MCF 10A (cell line): ENCODE measurements around the gene COQ8A. TPM values are rescaled to one million over a fixed set of nuclear protein-coding genes. Genes with fewer than 3 reads are reported as not detected.

Source experiments
- BruUV-seq: library from RNA; stranded (reverse); fragments of 400-500 nt; replicated peaks from 2 replicates; lab custom pipeline; 2021; lab: Mats Ljungman, UMichigan
- CTCF ChIA-PET: fragments of 300-600 bp; sonication (Branson Sonifier 250); formaldehyde crosslinking; extraction: SDS; loops from one replicate; lab custom pipeline; 2021; ENCODE audit warnings: antibody characterized with exemption, inconsistent platforms; lab: Yijun Ruan, JAX
- POLR2A ChIA-PET: fragments of 300-600, 350-650 bp; sonication (Branson Sonifier 250); formaldehyde crosslinking; extraction: SDS; loops from one replicate; lab custom pipeline; 2020; ENCODE audit warnings: antibody characterized with exemption, inconsistent platforms; lab: Yijun Ruan, JAX
- DNase-seq: peaks from one replicate; pipeline ENCODE4 v3.0.0-alpha.2; 2018; ENCODE audit not compliant: unreplicated experiment
- H3K27ac Mint-ChIP-seq: one replicate; pipeline ENCODE4 v1.8.0; 2022; ENCODE audit warnings: mild to moderate bottlenecking, low read depth, mixed read lengths; ENCODE audit not compliant: unreplicated experiment
- H3K27me3 Mint-ChIP-seq: one replicate; pipeline ENCODE4 v1.8.0; 2022; ENCODE audit warnings: mixed read lengths; ENCODE audit not compliant: insufficient read depth, unreplicated experiment
- H3K36me3 Mint-ChIP-seq: one replicate; pipeline ENCODE4 v1.8.0; 2022; ENCODE audit warnings: mild to moderate bottlenecking, moderate library complexity, mixed read lengths; ENCODE audit not compliant: insufficient read depth, unreplicated experiment
- H3K4me1 Mint-ChIP-seq: one replicate; pipeline ENCODE4 v1.8.0; 2022; ENCODE audit warnings: mixed read lengths; ENCODE audit not compliant: insufficient read depth, unreplicated experiment
- H3K4me3 Mint-ChIP-seq: one replicate; pipeline ENCODE4 v1.8.0; 2022; ENCODE audit warnings: mild to moderate bottlenecking, moderate library complexity, mixed read lengths; ENCODE audit not compliant: unreplicated experiment
- H3K9me3 Mint-ChIP-seq: one replicate; pipeline ENCODE4 v1.8.0; 2022; ENCODE audit warnings: mixed read lengths; ENCODE audit not compliant: unreplicated experiment
- intact Hi-C: fragments of 100-400 bp; cut with micrococcal nuclease; formaldehyde crosslinking; loops from 2 replicates; pipeline ENCODE4 v1.14.1; 2022
- total RNA-seq: library from RNA; stranded (reverse); gene quantifications from 2 replicates; pipeline ENCODE4 v1.2.3, GENCODE V29; 2022
- TF ChIP-seq, protein P1 (sequence below): fragments of 200-600 bp; IDR thresholded peaks from one replicate; pipeline ENCODE4 v1.8.0; 2022; ENCODE audit warnings: antibody characterized with exemption, mild to moderate bottlenecking; ENCODE audit not compliant: unreplicated experiment

COQ8A gene
- total RNA-seq, 1 experiment from 2014 or later, result 26.4 TPM

DNA sequence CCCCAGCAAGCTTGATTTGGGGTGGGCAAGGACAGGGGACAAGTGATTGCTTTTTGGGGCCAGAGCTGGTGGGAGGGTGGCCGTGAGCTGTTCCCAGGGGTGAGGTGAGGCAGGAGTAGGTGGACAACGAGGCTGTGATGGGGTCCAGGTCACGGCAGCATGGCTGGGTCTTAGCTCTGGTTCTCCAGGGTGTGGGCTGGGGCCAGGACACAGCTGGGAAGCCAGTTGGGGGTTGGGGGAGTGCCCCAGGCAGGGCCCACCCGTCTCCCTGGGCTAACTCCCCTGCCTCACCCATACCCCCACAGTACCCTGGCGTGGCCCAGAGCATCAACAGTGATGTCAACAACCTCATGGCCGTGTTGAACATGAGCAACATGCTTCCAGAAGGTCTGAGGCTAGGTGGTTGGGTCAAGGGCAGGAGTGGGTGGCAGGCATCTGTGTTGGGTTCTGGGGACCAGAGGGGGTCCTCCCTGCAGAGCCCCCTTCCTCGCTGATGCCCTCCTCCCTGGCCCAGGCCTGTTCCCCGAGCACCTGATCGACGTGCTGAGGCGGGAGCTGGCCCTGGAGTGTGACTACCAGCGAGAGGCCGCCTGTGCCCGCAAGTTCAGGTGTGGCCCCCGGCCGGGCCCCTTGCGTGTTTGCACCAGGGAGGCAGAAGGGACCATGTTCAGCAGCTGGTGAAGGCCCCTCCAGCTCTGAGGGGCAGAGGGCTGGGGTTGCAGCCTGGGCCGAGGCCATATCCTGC lies 43.3 kb downstream of the COQ8A start:
- no TSS peak for BruUV-seq
- Mint-ChIP-seq H3K27ac (no peak overlapping the region), H3K4me3 (no peak overlapping the region), H3K4me1 (no peaks in the 10 kb centered on the region), H3K36me3 (peaks cover 85% of the 10 kb centered on the region), H3K9me3 (no peaks in the 10 kb centered on the region), H3K27me3 (no peaks in the 10 kb centered on the region)
- intact Hi-C loops, result no loop called here
- CTCF ChIA-PET, result interaction anchor here (1.4 kb wide), 1 partner anchor 15 kb away, joined by 4 read pairs; no protein-coding TSS in a partner anchor
- TF ChIP-seq, protein P1, sequence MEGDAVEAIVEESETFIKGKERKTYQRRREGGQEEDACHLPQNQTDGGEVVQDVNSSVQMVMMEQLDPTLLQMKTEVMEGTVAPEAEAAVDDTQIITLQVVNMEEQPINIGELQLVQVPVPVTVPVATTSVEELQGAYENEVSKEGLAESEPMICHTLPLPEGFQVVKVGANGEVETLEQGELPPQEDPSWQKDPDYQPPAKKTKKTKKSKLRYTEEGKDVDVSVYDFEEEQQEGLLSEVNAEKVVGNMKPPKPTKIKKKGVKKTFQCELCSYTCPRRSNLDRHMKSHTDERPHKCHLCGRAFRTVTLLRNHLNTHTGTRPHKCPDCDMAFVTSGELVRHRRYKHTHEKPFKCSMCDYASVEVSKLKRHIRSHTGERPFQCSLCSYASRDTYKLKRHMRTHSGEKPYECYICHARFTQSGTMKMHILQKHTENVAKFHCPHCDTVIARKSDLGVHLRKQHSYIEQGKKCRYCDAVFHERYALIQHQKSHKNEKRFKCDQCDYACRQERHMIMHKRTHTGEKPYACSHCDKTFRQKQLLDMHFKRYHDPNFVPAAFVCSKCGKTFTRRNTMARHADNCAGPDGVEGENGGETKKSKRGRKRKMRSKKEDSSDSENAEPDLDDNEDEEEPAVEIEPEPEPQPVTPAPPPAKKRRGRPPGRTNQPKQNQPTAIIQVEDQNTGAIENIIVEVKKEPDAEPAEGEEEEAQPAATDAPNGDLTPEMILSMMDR, result no peak
- DNase-seq, result no peak
- POLR2A ChIA-PET, result interaction anchor here (0.6 kb wide), 1 partner anchor 9 kb away, joined by 5 read pairs; no protein-coding TSS in a partner anchor

DNA sequence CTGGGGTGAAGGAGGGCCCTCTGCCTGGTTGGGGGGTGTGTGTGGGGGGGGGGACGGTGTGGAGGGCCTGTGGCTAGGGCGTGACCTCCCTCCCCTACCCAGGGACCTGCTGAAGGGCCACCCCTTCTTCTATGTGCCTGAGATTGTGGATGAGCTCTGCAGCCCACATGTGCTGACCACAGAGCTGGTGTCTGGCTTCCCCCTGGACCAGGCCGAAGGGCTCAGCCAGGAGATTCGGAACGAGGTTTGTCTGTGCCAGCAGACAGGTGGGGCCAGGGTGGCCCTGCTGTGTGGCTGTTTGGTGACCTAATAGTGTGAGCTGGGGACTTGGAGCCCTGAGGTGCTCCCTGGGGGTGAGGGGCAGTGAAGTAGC lies 43.9 kb downstream of the COQ8A start:
- TF ChIP-seq, protein P1, result no peak
- ChIA-PET POLR2A (interaction anchor here (0.6 to 0.7 kb wide), 2 partner anchors 10 to 16 kb away, joined by 3 to 5 read pairs; no protein-coding TSS in a partner anchor), CTCF (interaction anchor here (0.8 to 1.4 kb wide), 3 partner anchors 16 to 41 kb away, joined by 3 to 4 read pairs (median 3); no protein-coding TSS in a partner anchor)
- no TSS peak for BruUV-seq
- no peak overlapping the region for H3K4me3 Mint-ChIP-seq
- H3K27ac Mint-ChIP-seq, result no peak overlapping the region
- H3K27me3 Mint-ChIP-seq, result no peaks in the 10 kb centered on the region
- peaks cover 87% of the 10 kb centered on the region for H3K36me3 Mint-ChIP-seq
- no peak for DNase-seq
- intact Hi-C loops, result no loop called here
- H3K4me1 Mint-ChIP-seq, result no peaks in the 10 kb centered on the region
- H3K9me3 Mint-ChIP-seq, result no peaks in the 10 kb centered on the region

DNA sequence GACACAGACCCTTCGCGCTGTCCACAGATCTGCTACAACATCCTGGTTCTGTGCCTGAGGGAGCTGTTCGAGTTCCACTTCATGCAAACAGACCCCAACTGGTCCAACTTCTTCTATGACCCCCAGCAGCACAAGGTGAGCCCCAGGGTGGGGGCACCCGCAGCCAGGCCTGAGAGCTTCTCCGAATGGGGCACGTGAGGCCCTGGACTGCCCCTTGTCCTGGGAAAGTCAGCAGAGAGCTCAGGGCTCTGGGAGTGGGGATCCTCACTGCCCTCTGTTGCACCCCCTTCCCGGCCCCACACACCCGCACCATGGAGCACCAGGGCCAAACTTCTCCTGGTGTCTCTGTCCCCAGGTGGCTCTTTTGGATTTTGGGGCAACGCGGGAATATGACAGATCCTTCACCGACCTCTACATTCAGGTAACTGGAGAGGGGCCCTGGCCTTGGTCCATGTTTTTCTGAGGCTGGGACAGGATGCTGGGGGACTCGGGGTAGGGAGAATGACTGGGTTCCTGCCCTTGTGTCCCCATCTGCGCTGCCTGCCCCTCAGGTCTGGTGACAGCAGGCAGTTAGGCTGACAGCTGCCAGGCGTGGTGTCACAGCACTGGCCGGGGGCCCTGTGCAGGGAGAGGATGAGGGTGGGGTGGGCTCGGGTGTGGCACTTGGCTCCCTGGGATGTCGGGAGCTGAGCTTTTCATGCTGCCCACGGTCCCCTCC lies 44.6 kb downstream of the COQ8A start:
- CTCF ChIA-PET, result interaction anchor here (0.8 to 1.4 kb wide), 3 partner anchors 17 to 41 kb away, joined by 3 to 4 read pairs (median 3); no protein-coding TSS in a partner anchor
- Mint-ChIP-seq H3K9me3 (no peaks in the 10 kb centered on the region), H3K4me3 (no peak overlapping the region), H3K27me3 (no peaks in the 10 kb centered on the region), H3K4me1 (no peaks in the 10 kb centered on the region), H3K36me3 (peaks cover 91% of the 10 kb centered on the region), H3K27ac (no peak overlapping the region)
- intact Hi-C loops, result no loop called here
- DNase-seq, result no peak
- no TSS peak for BruUV-seq
- TF ChIP-seq, protein P1, result no peak
- POLR2A ChIA-PET, result interaction anchor here (0.7 kb wide), 1 partner anchor 16 kb away, joined by 3 read pairs; no protein-coding TSS in a partner anchor

DNA sequence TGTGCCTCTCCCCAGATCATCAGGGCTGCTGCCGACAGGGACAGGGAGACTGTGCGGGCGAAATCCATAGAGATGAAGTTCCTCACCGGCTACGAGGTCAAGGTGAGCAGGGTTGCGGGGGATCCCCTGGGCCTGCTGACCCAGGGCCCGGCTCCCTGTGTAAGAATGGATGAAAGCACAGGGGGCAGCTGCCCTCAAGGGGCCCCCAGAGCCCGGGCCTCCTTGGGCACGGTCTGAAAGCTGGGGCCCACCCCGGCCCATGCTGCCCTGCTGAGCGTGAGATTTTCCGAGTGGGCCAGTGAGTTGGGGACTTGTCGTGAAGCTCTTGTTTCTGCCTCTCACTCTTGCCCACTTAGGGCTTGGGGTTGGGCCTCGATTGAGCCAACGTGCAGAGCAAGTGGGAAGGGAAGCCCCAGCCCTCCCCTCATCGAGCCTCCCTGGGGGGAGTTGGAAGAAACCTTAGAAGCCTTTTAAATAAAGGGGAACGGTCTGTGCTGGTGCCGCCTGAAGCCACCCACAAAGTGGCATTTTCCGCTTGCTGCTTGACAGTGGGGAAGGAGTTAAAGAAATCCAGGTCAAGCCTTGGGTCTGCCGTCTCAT lies 45.2 kb downstream of the COQ8A start:
- ChIA-PET CTCF (interaction anchor here (0.6 kb wide), 1 partner anchor 843 kb away, joined by 5 read pairs; no protein-coding TSS in a partner anchor), POLR2A (interaction anchor here (1.0 kb wide), 1 partner anchor 46 kb away, joined by 3 read pairs; no protein-coding TSS in a partner anchor)
- H3K27me3 Mint-ChIP-seq, result no peaks in the 10 kb centered on the region
- H3K27ac Mint-ChIP-seq, result peak overlapping the region; percentile 64
- intact Hi-C loops, result no loop called here
- H3K9me3 Mint-ChIP-seq, result no peaks in the 10 kb centered on the region
- DNase-seq, result no peak
- H3K36me3 Mint-ChIP-seq, result peaks cover 97% of the 10 kb centered on the region
- BruUV-seq, result no TSS peak
- no peaks in the 10 kb centered on the region for H3K4me1 Mint-ChIP-seq
- TF ChIP-seq, protein P1, result no peak
- H3K4me3 Mint-ChIP-seq, result no peak overlapping the region
